Muscle layer of colon (tissue), 2 donors: Measurements from ENCODE around the gene PAX1.

Source experiments
- H3K27ac ChIP-seq: one replicate; pipeline ENCODE4 v1.7.0; 2013; ENCODE audit warnings: low read depth, mild to moderate bottlenecking, low read length, moderate library complexity
- H3K27me3 ChIP-seq, 2 donors: one replicate each; pipeline ENCODE4 v1.7.0; 2013; ENCODE audit warnings: low read length in 2 of 2, mild to moderate bottlenecking in 2 of 2; ENCODE audit not compliant: insufficient read depth in 2 of 2, control insufficient read depth in 1 of 2
- H3K36me3 ChIP-seq: one replicate; pipeline ENCODE4 v1.7.0; 2013; ENCODE audit warnings: mild to moderate bottlenecking, low read length; ENCODE audit not compliant: insufficient read depth
- H3K4me1 ChIP-seq: one replicate; pipeline ENCODE4 v1.7.0; 2013; ENCODE audit warnings: mild to moderate bottlenecking, low read length; ENCODE audit not compliant: insufficient read depth
- H3K4me3 ChIP-seq, 2 donors: one replicate each; pipeline ENCODE4 v1.7.0; 2013; ENCODE audit warnings: low read length in 2 of 2, low read depth in 1 of 2, mild to moderate bottlenecking in 1 of 2, moderate library complexity in 1 of 2
- H3K9ac ChIP-seq: one replicate; pipeline ENCODE4 v1.7.0; 2013; ENCODE audit warnings: low read length
- H3K9me3 ChIP-seq: one replicate; pipeline ENCODE4 v1.7.0; 2013; ENCODE audit warnings: mild to moderate bottlenecking, low read length
- donor health status: abdominal sarcoma.
- donor health status: Adenocarcinoma of cecum.

Gene PAX1

DNA sequence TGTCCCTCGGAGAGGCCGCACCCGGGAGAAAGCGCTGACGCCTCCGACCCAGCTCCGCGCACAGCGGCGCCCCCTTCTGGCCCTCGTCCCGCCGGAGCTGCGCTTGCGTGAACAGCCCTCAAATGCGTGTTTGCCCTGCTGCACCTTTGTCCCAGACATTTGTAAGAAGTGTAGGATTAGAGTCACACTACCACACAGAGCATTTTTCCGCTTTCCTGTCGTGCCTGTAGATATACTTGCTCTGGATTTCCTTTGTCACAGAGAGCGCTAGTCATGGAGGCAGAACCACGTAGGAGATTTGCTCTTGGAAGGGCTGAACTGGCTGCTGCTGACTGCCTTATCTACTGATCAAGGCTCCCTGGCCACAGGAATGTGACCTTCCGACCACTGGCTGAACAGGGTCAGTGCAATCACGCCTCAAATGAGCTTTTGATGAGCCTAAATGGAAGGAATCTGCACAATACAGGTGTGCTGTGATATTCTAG, 62.3 kb downstream of the PAX1 start:
- Histone ChIP-seq H3K4me1 (no peaks in the 10 kb centered on the region), H3K4me3 (no peak overlapping the region), H3K27me3 (peaks cover 0 to 11% of the 10 kb centered on the region in 2 donors), H3K9me3 (no peaks in the 10 kb centered on the region), H3K27ac (no peak overlapping the region), H3K36me3 (no peaks in the 10 kb centered on the region), H3K9ac (no peak overlapping the region)
